T-helper 22 cell (primary cell): ENCODE data around the gene MRPL23.
"Not testable (repeated sequence)": the region's sequence is repeated elsewhere in the genome, so short reads cannot be mapped to it uniquely, and the experiment has no call there.

ENCODE experiments used
- DNase-seq: peaks from one replicate; pipeline ENCODE4 v3.0.0-alpha.2; 2020; ENCODE audit warnings: low read depth

Gene MRPL23

GRCh38 chr11:1933416-1934334 lies 13.5 kb upstream of the MRPL23 start:
- no peak for DNase-seq

GRCh38 chr11:1934335-1935155 lies 12.6 kb upstream of the MRPL23 start:
- no peak for DNase-seq

DNA sequence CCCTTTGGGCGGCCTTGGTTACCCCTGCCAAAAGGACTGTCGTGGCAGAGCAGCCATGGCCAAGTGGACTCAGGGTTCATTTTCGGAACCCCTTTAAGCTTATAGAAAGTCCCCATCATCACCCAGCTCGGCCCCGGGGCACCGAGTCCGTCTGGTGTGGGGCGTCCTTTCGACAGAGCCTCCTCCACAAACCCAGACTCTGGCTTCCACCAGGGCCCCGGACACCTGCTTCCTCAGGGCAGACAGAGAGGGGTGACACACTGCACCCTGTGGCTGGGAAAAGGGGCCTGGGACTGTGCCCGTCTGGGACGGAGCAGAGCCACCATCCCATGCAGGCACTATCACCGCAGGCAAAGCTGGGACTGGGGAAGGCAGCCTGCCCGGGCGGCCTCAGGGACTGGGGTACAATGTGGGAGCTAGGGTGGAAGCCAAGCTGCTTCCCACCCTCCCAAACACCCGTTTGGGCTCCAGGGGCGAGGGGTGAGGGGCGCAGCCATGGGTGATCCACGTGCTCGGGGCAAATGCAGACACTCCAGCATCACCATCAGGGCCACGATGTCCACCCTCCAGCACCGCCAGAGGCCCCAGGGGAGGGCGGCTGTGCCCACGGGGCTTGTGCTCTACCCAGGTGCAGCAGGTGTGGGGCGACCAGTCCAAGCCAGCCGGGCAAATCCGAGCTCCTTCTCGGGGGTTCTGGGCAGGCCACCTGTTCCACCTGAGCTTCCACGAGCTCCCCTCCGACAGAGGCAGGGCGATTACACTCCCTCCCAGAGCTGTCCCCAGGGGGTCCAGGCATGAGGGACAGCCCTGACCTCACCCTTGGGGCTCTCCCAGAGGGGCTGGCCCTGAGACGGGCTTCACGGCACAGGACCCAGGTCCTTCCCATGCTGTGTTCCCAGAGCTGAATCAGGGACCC lies 11.7 kb upstream of the MRPL23 start:
- no peak for DNase-seq

GRCh38 chr11:1936072-1936780 lies 10.9 kb upstream of the MRPL23 start:
- DNase-seq = no peak

DNA sequence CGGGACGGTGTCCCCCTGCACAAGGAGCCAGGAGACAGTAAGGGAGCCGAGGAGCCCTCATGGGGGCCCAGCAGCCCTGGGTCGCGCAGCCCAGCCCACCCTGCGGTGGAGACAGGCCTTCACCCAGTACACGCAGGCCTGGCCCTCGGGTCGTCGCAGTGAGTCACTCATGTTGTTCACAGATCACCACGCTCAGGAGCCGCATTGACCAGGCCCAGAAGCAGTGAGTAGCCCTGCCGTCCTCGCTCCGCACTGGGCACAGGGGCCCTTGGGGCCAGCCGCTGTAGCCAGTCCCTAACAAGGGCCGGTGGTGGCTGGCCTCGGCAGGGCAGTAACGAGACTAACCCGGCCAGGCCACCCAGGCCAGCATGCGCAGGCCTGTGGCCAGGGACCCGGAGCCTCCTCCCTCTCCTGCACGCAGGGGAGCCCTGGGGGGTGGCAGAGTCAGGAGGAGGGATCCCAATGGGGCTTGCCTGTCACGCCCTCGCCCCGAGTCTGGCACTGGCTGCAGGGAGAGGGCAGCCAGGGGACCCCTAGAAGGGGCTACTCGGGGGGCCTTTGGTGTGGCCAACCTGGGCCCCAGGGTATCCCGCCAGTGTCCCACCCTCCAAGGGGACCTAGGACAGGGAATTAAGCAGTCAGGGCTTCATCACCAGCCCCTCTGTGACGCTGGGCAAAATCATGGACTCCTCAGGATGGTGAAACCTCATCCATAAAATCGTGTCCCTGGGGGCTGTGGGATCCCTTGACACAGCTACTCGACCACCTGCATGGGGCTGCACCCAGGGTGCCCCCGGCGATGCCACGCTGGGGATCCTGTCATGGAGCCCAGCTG lies 10.1 kb upstream of the MRPL23 start:
- no peak for DNase-seq

DNA sequence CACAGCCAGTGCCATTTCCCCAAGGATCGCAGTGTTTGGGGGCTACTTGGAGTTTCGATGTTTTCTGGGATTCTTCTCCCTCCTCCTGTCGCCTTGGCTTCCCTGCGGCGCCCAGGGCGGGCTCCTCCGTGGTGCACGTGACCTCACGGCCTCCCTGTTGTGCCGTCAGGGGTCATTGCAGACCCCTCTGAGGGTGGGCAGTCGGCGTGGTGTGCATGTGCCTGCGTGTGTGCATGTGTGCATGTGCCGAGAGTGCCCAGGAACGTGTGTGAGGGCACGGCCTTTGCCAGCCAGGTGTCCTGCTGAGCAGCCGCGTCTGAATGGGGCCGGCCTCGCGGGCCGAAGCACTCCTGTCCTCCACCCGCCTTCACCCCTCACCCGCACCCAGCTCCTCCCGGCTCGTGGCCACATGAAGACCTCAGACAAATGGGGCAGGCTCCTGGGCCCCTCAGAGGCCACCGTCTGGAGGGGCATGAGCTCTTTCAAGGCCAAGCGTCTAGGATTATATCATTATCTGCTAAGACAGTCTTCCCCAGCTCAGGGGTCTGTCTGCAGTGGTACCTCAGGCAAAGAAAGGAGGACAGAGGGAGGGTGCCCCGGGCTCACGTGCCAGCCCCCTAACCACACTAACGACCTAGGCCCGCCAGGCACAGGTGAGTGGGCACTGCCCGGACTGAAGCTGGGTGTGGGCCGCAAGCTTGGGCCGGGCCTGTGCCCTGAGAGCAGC lies 9.4 kb upstream of the MRPL23 start:
- no peak for DNase-seq

GRCh38 chr11:1938343-1939005 lies 8.7 kb upstream of the MRPL23 start:
- no peak for DNase-seq

- no peak for DNase-seq
Measured at GRCh38 chr11:1939006-1939625, 8.0 kb upstream of the MRPL23 start.

DNA sequence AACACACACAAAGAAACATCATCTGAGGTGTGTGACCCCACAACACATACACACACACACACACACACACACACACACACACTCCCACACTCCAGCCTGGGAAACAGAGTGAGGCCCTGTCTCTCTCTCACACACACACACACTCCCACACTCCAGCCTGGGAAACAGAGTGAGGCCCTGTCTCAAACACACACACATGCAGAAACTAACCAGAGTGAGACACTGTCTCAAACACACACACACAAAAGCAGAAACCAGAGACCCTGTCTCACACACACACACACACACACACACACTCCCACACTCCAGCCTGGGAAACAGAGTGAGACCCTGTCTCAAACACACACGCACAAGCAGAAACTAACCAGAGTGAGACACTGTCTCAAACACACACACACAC lies 7.3 kb upstream of the MRPL23 start:
- DNase-seq = not testable (repeated sequence)

DNA sequence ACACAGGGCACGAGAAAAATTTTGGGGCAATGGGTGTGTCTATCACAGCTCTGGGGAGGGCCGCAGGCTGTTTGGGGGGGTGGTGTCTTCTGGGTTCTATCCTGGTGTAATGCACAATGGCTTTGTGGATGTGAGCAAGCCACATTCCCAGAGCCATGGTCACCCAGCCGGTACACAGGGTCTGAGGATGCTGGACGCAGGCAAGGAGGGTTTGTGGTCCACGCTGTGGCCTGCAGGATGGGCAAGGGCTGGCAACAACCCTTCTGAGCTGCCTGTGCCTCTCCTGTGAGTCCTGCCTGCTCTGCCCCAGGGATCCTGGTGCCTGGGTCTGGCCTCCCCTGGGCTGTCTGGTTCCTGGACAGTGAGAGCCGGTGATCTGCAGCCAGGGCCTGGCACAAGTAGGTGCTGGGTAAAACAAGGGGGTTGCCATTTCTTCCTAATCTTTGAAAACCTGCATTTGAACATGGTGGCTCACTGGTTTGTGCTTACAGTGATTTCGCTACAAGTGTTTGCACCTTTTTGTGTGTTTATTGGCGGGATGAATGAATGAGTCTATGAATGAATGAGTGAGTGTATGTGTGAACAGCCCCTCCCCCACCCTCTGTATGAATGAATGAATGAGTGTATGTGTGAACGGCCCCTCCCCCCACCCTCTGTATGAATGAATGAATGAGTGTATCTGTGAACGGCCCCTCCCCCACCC lies 4.4 kb upstream of the MRPL23 start:
- no peak for DNase-seq

- DNase-seq = no peak
Measured at GRCh38 chr11:1943576-1943975, 3.6 kb upstream of the MRPL23 start.

GRCh38 chr11:1943977-1944376 lies 3.2 kb upstream of the MRPL23 start:
- no peak for DNase-seq

GRCh38 chr11:1947592-1948237 lies 583 bp downstream of the MRPL23 start:
- no peak for DNase-seq

DNA sequence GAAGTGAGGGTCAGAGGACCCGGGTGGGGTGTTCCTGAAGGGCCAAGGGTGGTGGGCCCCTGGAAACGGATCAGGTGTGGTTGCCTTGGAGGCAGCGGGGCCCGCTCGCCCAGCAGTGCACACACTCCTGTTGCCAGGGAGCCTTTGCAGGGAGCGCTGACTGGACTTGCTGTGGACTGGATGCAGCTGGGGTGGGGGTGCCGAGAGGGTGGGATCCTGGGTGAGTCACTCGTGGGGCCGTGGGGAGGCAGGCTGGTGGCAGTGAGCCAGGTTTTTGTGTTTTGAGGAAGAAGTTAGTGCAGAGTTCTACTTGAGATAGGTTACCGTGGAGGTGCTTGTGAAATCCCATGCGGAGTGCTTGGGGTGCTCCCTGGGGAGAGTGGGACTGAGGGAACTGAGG lies 1.3 kb downstream of the MRPL23 start:
- DNase-seq = no peak

DNA sequence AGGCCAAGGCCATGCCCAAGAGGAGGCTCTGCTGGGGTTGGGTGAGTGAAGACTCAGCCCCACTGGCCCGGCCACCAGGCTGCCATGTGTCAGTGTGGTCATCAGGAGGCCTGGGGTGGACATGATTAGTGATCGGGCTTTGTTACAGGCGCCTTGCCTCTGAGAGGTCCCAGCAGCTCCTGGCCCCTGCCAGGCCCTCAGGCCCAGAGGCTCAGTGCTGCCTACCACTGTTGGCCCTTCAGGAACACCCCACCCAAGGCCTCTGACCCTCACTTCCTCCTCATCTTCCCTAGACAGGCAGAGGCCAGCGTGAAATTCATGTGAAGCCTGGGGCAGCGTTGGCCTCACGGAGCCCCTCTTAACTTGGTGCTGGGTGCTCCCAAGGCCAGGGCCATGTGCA lies 2.2 kb downstream of the MRPL23 start:
- no peak for DNase-seq

DNA sequence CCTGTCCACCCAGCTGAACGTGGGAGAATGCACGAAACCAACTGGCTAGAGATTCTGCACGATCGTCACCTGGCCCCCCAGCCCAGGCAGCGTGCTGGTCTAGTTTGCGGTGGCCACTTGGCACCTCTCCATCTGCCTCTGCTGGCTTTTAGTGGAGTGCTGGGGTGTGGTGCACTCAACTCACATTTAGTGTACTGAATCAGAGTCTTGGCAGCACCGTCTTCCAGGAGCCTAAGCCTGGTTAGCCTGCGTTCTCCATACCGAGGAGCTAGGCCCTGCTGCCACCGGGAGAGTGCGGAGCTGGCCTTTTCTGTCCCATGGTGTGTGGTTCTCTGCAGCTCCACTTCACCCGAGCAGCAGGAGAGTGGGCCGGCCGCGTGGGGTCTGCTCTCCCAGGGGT lies 2.8 kb downstream of the MRPL23 start:
- DNase-seq = no peak

GRCh38 chr11:1952806-1953482 lies 5.8 kb downstream of the MRPL23 start:
- no peak for DNase-seq
